ENCODE measurements around the gene AURKAIP1. TPM values are rescaled to one million over a fixed set of nuclear protein-coding genes. Genes with fewer than 3 reads are reported as not detected.
A peak's percentile ranks its signal among the peaks of the same experiment; 100 is the strongest.

Gene AURKAIP1
- total RNA-seq, 4 donors from 2014 or later, result 13.2 to 75.8 (median 31.1) TPM

DNA sequence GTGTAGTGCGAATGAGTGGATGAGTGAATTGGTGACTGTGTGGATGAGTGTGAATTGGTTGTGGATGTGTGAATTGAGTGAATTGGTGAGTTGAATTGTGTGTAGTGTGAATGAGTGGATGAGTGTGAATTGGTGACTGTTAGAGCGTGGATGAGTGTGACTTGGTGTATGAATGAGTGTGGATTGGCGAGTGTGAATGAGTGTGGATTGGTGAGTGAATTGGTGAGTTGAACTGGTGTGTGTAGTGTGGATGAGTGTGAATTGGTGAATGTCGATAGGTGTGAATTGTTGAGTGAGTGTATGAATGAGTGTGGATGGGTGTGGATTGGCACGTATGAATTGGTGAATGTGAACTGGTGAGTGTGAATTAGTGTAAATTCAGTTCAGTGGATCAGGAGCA is 7.7 kb downstream of the AURKAIP1 start:
- H3K27ac ChIP-seq, result no peak overlapping the region
- no peak for TF ChIP-seq POLR2A (IDR thresholded peaks at IDR 0.05)
- no peaks in the 10 kb centered on the region for H3K36me3 ChIP-seq
- DNase-seq, result no peak
- peaks cover 0 to 6% of the 10 kb centered on the region in 2 donors for H3K4me1 ChIP-seq
- H3K4me3 ChIP-seq, result no peak overlapping the region
- no peaks in the 10 kb centered on the region for H3K9me3 ChIP-seq
- no peaks in the 10 kb centered on the region for H3K27me3 ChIP-seq
- intact Hi-C loops (cut with DNase I; ENCODE audit: low total_unique reads), result no loop called here

DNA sequence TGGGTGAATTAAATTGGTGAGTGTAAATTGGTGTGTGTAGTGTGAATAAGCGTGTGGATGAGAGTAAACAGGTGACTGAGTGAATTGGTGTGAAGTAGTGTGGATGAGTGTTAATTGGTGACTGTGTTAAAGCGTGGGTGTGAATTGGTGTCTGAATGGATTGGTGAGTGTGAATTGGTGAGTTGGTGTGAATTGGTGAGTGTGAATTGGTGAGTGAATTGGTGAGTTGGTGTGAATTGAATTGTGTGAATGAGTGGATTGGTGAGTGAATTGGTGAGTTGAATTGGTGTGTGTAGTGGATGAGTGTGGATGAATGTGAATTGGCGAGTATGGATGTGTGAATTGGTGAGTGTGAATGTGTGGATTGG is 8.3 kb downstream of the AURKAIP1 start:
- Histone ChIP-seq H3K27ac (no peak overlapping the region), H3K4me1 (peaks cover 0 to 3% of the 10 kb centered on the region in 2 donors), H3K4me3 (no peak overlapping the region), H3K36me3 (no peaks in the 10 kb centered on the region), H3K9me3 (no peaks in the 10 kb centered on the region), H3K27me3 (no peaks in the 10 kb centered on the region)
- TF ChIP-seq, protein P1, sequence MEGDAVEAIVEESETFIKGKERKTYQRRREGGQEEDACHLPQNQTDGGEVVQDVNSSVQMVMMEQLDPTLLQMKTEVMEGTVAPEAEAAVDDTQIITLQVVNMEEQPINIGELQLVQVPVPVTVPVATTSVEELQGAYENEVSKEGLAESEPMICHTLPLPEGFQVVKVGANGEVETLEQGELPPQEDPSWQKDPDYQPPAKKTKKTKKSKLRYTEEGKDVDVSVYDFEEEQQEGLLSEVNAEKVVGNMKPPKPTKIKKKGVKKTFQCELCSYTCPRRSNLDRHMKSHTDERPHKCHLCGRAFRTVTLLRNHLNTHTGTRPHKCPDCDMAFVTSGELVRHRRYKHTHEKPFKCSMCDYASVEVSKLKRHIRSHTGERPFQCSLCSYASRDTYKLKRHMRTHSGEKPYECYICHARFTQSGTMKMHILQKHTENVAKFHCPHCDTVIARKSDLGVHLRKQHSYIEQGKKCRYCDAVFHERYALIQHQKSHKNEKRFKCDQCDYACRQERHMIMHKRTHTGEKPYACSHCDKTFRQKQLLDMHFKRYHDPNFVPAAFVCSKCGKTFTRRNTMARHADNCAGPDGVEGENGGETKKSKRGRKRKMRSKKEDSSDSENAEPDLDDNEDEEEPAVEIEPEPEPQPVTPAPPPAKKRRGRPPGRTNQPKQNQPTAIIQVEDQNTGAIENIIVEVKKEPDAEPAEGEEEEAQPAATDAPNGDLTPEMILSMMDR (IDR thresholded peaks at IDR 0.05), result no peak
- no peak for TF ChIP-seq POLR2A (IDR thresholded peaks at IDR 0.05)
- intact Hi-C loops (cut with DNase I; ENCODE audit: low total_unique reads), result no loop called here
- DNase-seq, result no peak

DNA sequence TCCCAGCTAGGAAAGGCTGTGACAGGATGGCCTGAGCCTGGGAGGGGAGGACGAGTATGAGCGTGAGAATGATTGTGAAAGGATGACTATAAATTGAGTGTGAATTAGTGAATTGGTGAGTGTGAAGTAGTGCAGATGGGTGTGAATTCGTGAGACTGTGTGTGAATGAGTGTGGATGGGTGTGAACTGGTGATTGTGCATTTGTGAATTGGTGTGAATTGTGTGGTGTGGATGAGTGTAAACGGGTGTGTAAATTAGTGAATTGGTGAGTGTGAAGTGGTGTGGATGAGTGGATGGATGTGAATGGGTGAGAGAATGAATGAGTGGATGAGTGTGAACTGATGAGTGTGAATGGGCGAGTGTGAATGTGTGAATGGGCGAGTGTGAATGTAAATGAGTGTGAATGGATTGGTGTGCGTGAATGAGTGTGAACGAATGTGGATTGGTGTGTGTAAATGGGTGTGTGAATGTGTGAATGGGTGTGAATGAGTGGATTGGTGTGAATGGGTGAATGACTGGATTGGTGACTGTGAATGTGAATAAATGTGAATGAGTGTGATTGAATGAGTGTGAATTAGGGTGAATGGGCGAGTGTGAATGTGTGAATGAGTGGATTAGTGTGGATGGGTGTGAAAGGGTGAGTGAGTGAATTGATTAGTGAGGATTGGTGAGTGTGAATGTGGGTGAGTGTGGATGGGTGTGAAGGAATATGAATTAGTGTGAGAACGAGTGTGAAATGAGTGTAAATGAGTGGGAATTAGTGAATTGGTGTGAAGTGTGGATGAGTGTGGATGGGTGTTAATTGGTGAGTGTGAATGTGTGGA is 8.9 kb downstream of the AURKAIP1 start:
- Histone ChIP-seq H3K4me3 (no peak overlapping the region), H3K4me1 (no peaks in the 10 kb centered on the region), H3K27me3 (no peaks in the 10 kb centered on the region), H3K27ac (no peak overlapping the region), H3K36me3 (no peaks in the 10 kb centered on the region), H3K9me3 (no peaks in the 10 kb centered on the region)
- intact Hi-C loops (cut with DNase I; ENCODE audit: low total_unique reads), result no loop called here
- DNase-seq, result no peak
- no peak for TF ChIP-seq POLR2A (IDR thresholded peaks at IDR 0.05)
- TF ChIP-seq, protein P1 (IDR thresholded peaks at IDR 0.05), result no peak

DNA sequence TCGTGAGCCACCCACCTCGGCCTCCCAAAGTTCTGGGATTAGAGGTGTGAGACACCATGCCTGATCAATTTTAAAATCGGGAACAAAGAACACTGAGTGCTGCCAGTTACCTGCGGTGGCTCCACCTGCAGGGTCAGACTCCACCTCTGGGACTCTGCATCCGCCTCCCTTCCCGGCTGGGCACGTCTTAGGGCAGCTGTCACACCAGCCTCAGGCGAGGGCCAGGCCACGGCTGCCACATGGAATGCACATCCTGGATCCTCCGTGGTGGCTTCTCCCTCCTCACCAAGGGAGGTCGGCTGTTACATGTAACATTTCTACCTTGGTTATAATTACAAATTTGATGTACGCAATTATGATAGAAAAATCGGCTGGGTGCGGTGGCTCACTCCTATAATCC is 10.7 kb downstream of the AURKAIP1 start:
- H3K4me1 ChIP-seq, result no peaks in the 10 kb centered on the region
- H3K36me3 ChIP-seq, result no peaks in the 10 kb centered on the region
- H3K27ac ChIP-seq, result no peak overlapping the region
- no peaks in the 10 kb centered on the region for H3K9me3 ChIP-seq
- DNase-seq, result no peak
- H3K4me3 ChIP-seq, result no peak overlapping the region
- no peak for TF ChIP-seq POLR2A (IDR thresholded peaks at IDR 0.05)
- TF ChIP-seq, protein P1 (IDR thresholded peaks at IDR 0.05), result no peak
- intact Hi-C loops (cut with DNase I; ENCODE audit: low total_unique reads), result no loop called here
- no peaks in the 10 kb centered on the region for H3K27me3 ChIP-seq

DNA sequence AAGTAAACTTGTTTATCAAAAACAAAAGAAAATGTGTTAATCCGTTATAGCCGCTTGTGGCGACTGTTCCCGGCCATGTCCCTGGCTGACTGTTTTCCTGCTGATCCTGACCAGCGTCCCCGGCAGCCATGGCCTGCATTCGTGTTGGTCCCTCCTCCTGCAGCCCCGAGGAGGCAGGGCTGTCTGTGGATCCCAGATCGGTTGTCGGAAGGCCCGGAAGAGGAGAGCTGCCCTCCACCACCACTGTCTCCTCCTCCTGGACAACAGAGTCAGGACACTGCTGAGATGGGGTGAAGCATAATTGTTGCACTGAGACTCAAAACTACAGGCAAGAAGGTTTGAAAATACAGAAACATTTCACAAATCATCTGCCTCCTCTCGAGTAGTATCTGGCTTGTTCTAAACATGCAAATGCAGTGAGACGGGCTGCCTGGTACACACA is 13.0 kb downstream of the AURKAIP1 start:
- Histone ChIP-seq H3K4me1 (no peaks in the 10 kb centered on the region), H3K27me3 (no peaks in the 10 kb centered on the region), H3K27ac (peak overlapping the region; percentile 96), H3K4me3 (no peak overlapping the region), H3K36me3 (no peaks in the 10 kb centered on the region), H3K9me3 (no peaks in the 10 kb centered on the region)
- intact Hi-C loops (cut with DNase I; ENCODE audit: low total_unique reads), result no loop called here
- DNase-seq, result peak; percentile 56 to 71
- TF ChIP-seq POLR2A (IDR thresholded peaks at IDR 0.05), result no peak
- TF ChIP-seq, protein P1 (IDR thresholded peaks at IDR 0.05), result peak in 1 of 4 experiments; percentile 33
